H1 (cell line): ENCODE results near the gene KLHL29. TPM values are rescaled to one million over a fixed set of nuclear protein-coding genes. Genes with fewer than 3 reads are reported as not detected.

Experiments
- CTCF ChIA-PET: fragments of 300-600 bp; sonication (Branson Sonifier 250); formaldehyde crosslinking; loops from one replicate; lab custom pipeline; 2021; ENCODE audit not compliant: partially characterized antibody; lab: Charles Lee
- POLR2A ChIA-PET: fragments of 300-600 bp; sonication (Branson Sonifier 250); formaldehyde crosslinking; loops from one replicate; lab custom pipeline; 2021; ENCODE audit warnings: inconsistent platforms; ENCODE audit not compliant: partially characterized antibody; lab: Charles Lee
- DNase-seq, 2 experiments: peaks; one replicate each; pipeline versions ENCODE4 v3.0.0 to v3.0.0-alpha.2; 2010 to 2022; ENCODE audit warnings: low spot score in 2 of 2, low read depth in 1 of 2, mixed read lengths in 1 of 2
- FAIRE-seq: peaks from 2 replicates; lab custom pipeline; 2011; peaks lifted over from hg19 to GRCh38; lab: Jason Lieb, UNC
- H2AFZ ChIP-seq: 2 replicates; pipeline ENCODE4 v1.8.1; 2012; ENCODE audit warnings: low read length, inconsistent platforms
- H2AK5ac ChIP-seq: 2 replicates; pipeline ENCODE4 v1.6.1; 2013; ENCODE audit warnings: low read depth, low read length
- H2BK120ac ChIP-seq: replicated peaks from 2 replicates; pipeline ENCODE3; 2013; ENCODE audit warnings: low read depth, low read length, inconsistent platforms
- H2BK12ac ChIP-seq: 2 replicates; pipeline ENCODE4 v1.6.1; 2013; ENCODE audit warnings: low read depth, low read length
- H2BK15ac ChIP-seq: 2 replicates; pipeline ENCODE4 v1.6.1; 2013; ENCODE audit warnings: low read length
- H2BK20ac ChIP-seq: 2 replicates; pipeline ENCODE4 v1.6.1; 2013; ENCODE audit warnings: low read length
- H2BK5ac ChIP-seq: 2 replicates; pipeline ENCODE4 v1.6.1; 2013; ENCODE audit warnings: low read depth, low read length
- H3K14ac ChIP-seq: 2 replicates; pipeline ENCODE4 v1.6.1; 2013; ENCODE audit warnings: inconsistent platforms; ENCODE audit not compliant: insufficient read length
- H3K18ac ChIP-seq: 2 replicates; pipeline ENCODE4 v1.6.1; 2013; ENCODE audit warnings: low read length; ENCODE audit errors: extremely low read depth
- H3K23ac ChIP-seq: 2 replicates; pipeline ENCODE4 v1.6.1; 2013; ENCODE audit warnings: inconsistent platforms; ENCODE audit not compliant: insufficient read length
- H3K23me2 ChIP-seq: 2 replicates; pipeline ENCODE4 v1.6.1; 2013; ENCODE audit warnings: low read depth, low read length
- H3K27ac ChIP-seq: 2 replicates; pipeline ENCODE4 v1.6.1; 2011; ENCODE audit warnings: low read depth, low read length, inconsistent platforms
- H3K27me3 ChIP-seq, 4 experiments: replicated peaks in 1 of 4; 1 replicate in 1 of 4; 2 replicates in 3 of 4; pipeline versions ENCODE4 v1.6.1 to v1.8.1; 2011 to 2013; ENCODE audit warnings: low read length in 3 of 4, mild to moderate bottlenecking in 3 of 4, inconsistent platforms in 2 of 4, mixed read lengths in 2 of 4, moderate library complexity in 1 of 4; ENCODE audit not compliant: control insufficient read depth in 3 of 4, insufficient read depth in 3 of 4; ENCODE audit errors: extremely low read depth in 1 of 4
- H3K36me3 ChIP-seq, 4 experiments: 2 replicates each; pipeline versions ENCODE4 v1.6.1 to v1.8.1; 2011 to 2013; ENCODE audit warnings: mild to moderate bottlenecking in 4 of 4, low read length in 3 of 4, moderate library complexity in 2 of 4, control low read depth in 1 of 4, inconsistent platforms in 1 of 4; ENCODE audit not compliant: insufficient read depth in 4 of 4, control insufficient read depth in 2 of 4
- H3K4ac ChIP-seq: replicated peaks from 2 replicates; pipeline ENCODE3; 2013; ENCODE audit warnings: low read length, low read depth, mixed read lengths, inconsistent platforms; ENCODE audit not compliant: insufficient read length
- H3K4me1 ChIP-seq, 4 experiments: replicated peaks in 1 of 4; 1 replicate in 1 of 4; 2 replicates in 3 of 4; pipeline versions ENCODE4 v1.6.1 to v1.8.1; 2011 to 2013; ENCODE audit warnings: low read length in 3 of 4, inconsistent platforms in 2 of 4, mixed read lengths in 1 of 4; ENCODE audit not compliant: insufficient read depth in 4 of 4, control insufficient read depth in 3 of 4
- H3K4me2 ChIP-seq, 2 experiments: 2 replicates each; pipeline versions ENCODE4 v1.6.1 to v1.8.1; 2011 to 2013; ENCODE audit warnings: low read depth in 2 of 2, low read length in 2 of 2, control low read depth in 1 of 2, inconsistent platforms in 1 of 2, mild to moderate bottlenecking in 1 of 2; ENCODE audit not compliant: insufficient read depth in 1 of 2
- H3K4me3 ChIP-seq, 4 experiments: fragments of 200-600, 300-600 bp in 1 of 4; sonication (generic), shearing (Covaris generic), sonication (Bioruptor Twin) in 1 of 4; 2 replicates each; pipeline versions ENCODE4 v1.5.1 to v1.8.1; 2011 to 2016; ENCODE audit warnings: low read length in 4 of 4, low read depth in 3 of 4, control low read depth in 2 of 4, inconsistent platforms in 2 of 4, mild to moderate bottlenecking in 2 of 4, mixed read lengths in 1 of 4, moderate library complexity in 1 of 4; ENCODE audit not compliant: insufficient read depth in 2 of 4; ENCODE audit errors: extremely low read depth in 1 of 4
- H3K56ac ChIP-seq: replicated peaks from 2 replicates; pipeline ENCODE3; 2013; ENCODE audit warnings: low read depth, mild to moderate bottlenecking, mixed read lengths, low read length, inconsistent platforms; ENCODE audit not compliant: insufficient read length
- H3K79me1 ChIP-seq: 2 replicates; pipeline ENCODE4 v1.6.1; 2013; ENCODE audit warnings: low read depth, low read length, control low read depth
- H3K79me2 ChIP-seq, 2 experiments: 2 replicates each; pipeline versions ENCODE4 v1.6.1 to v1.8.1; 2012 to 2013; ENCODE audit warnings: low read length in 2 of 2, mild to moderate bottlenecking in 2 of 2, inconsistent platforms in 1 of 2; ENCODE audit not compliant: insufficient read depth in 2 of 2, control insufficient read depth in 1 of 2
- H3K9ac ChIP-seq, 4 experiments: replicated peaks in 1 of 4; 1 replicate in 1 of 4; 2 replicates in 3 of 4; pipeline versions ENCODE4 v1.6.1 to v1.8.1; 2011 to 2013; ENCODE audit warnings: low read depth in 3 of 4, low read length in 3 of 4, control low read depth in 2 of 4, mild to moderate bottlenecking in 2 of 4, moderate library complexity in 2 of 4, inconsistent platforms in 1 of 4; ENCODE audit errors: extremely low read depth in 1 of 4
- H3K9me3 ChIP-seq, 2 experiments: 2 replicates each; pipeline versions ENCODE4 v1.6.1 to v1.8.1; 2012 to 2013; ENCODE audit warnings: mild to moderate bottlenecking in 2 of 2, moderate library complexity in 2 of 2, control low read depth in 1 of 2, inconsistent platforms in 1 of 2, low read depth in 1 of 2, low read length in 1 of 2, mixed read lengths in 1 of 2; ENCODE audit not compliant: insufficient read depth in 2 of 2
- H4K20me1 ChIP-seq, 2 experiments: replicated peaks in 1 of 2; 2 replicates each; pipeline versions ENCODE3 to v1.8.1; 2011 to 2013; ENCODE audit warnings: inconsistent platforms in 2 of 2, low read length in 2 of 2, mild to moderate bottlenecking in 1 of 2; ENCODE audit not compliant: insufficient read depth in 2 of 2, control insufficient read depth in 1 of 2
- H4K5ac ChIP-seq: 2 replicates; pipeline ENCODE4 v1.6.1; 2013; ENCODE audit warnings: low read length, low read depth, mixed read lengths, inconsistent platforms; ENCODE audit not compliant: insufficient read length
- H4K8ac ChIP-seq: 2 replicates; pipeline ENCODE4 v1.8.0; 2013; ENCODE audit warnings: mild to moderate bottlenecking, moderate library complexity, low read length, inconsistent platforms; ENCODE audit not compliant: insufficient read depth; ENCODE audit errors: extremely low read depth
- H4K91ac ChIP-seq: replicated peaks from 2 replicates; pipeline ENCODE3; 2013; ENCODE audit warnings: low read length, mixed read lengths, inconsistent platforms; ENCODE audit not compliant: insufficient read length
- BACH1 ChIP-seq: IDR thresholded peaks from 2 replicates; pipeline ENCODE4 v1.6.1; 2012; ENCODE audit warnings: low read length, improper control_type of control experiment
- BCL11A ChIP-seq, 2 experiments: IDR thresholded peaks; one replicate each; pipeline ENCODE4 v1.6.1; 2011; ENCODE audit warnings: low read depth in 2 of 2, low read length in 2 of 2, mild to moderate bottlenecking in 2 of 2
- CHD1 ChIP-seq: IDR thresholded peaks from 2 replicates; pipeline ENCODE4 v1.6.1; 2012; ENCODE audit warnings: low read depth, low read length, improper control_type of control experiment
- EP300 ChIP-seq, 2 experiments: IDR thresholded peaks; 1 replicate in 1 of 2; 2 replicates in 1 of 2; pipeline ENCODE4 v1.6.1; 2011 to 2012; ENCODE audit warnings: low read depth in 2 of 2, low read length in 2 of 2, mild to moderate bottlenecking in 2 of 2, borderline replicate concordance in 1 of 2, inconsistent platforms in 1 of 2, moderate library complexity in 1 of 2
- GTF2F1 ChIP-seq: IDR thresholded peaks from 2 replicates; pipeline ENCODE4 v1.6.1; 2012; ENCODE audit warnings: low read depth, low read length, improper control_type of control experiment, borderline replicate concordance
- HDAC6 ChIP-seq: IDR thresholded peaks from one replicate; pipeline ENCODE4 v1.7.1; 2012; ENCODE audit warnings: low read depth, mild to moderate bottlenecking, inconsistent platforms, low read length, moderate library complexity
- KDM1A ChIP-seq: fragments of 200-600, 300-600 bp; sonication (generic); IDR thresholded peaks from 2 replicates; pipeline ENCODE4 v1.7.1; 2016; ENCODE audit warnings: mild to moderate bottlenecking, low read length, borderline replicate concordance
- POLR2A ChIP-seq, 2 experiments: IDR thresholded peaks; 1 replicate in 1 of 2; 2 replicates in 1 of 2; pipeline ENCODE4 v1.6.1; 2011; ENCODE audit warnings: low read depth in 2 of 2, low read length in 2 of 2, mild to moderate bottlenecking in 2 of 2; ENCODE audit errors: control extremely low read depth in 1 of 2
- TBP ChIP-seq: IDR thresholded peaks from 2 replicates; pipeline ENCODE4 v1.6.1; 2011; ENCODE audit warnings: low read depth, low read length, improper control_type of control experiment
- TCF12 ChIP-seq: IDR thresholded peaks from 2 replicates; pipeline ENCODE4 v1.6.1; 2011; ENCODE audit warnings: low read depth, mild to moderate bottlenecking, low read length
- WGBS, 2 experiments: shearing (Covaris generic) in 1 of 2; methylation state at CpG; one replicate each; pipeline versions ENCODE4 v1.1.6 to v1.1.7; 2013 to 2015; ENCODE audit warnings: low lambda C conversion rate in 2 of 2, mixed read lengths in 2 of 2, inconsistent platforms in 1 of 2, low coverage in 1 of 2, missing lambda C conversion rate in 1 of 2; ENCODE audit not compliant: insufficient replicate concordance in 2 of 2, insufficient coverage in 1 of 2, insufficient read length in 1 of 2; ENCODE audit errors: extremely low coverage in 1 of 2, missing lambda C conversion rate in 1 of 2; 5-methylcytosine and 5-hydroxymethylcytosine counted together
- polyA plus RNA-seq, 7 experiments: library from polyadenylated mRNA; depleted of rRNA in 3 of 7; stranded (reverse) in 5 of 7; unstranded in 2 of 7; fragments of >200 nt in 5 of 7; fragments of 200-250 nt in 2 of 7; gene quantifications; 1 replicate in 5 of 7; 2 replicates in 1 of 7; 4 replicates in 1 of 7; pipeline versions ENCODE4 v1.2.1 to v1.2.3, GENCODE V29; 2011 to 2013; ENCODE audit warnings: missing spikeins in 2 of 7, mixed read lengths in 2 of 7
- total RNA-seq: library from RNA; stranded (reverse); fragmentation: NEBNext Ultra II Directional; extraction: Animal tissue kit (Norgen Biotek cat#: 25700); gene quantifications from 2 replicates; pipeline ENCODE4 v1.2.1, GENCODE V29; 2021
- TF ChIP-seq, protein P1 (sequence below): IDR thresholded peaks from 2 replicates; pipeline ENCODE4 v1.6.1; 2012; ENCODE audit warnings: low read length, inconsistent platforms

KLHL29 gene
- total and polyA plus RNA-seq, 2 of the 8 experiments (the other 6 are each of a cell fraction or from before 2014, with no cell fraction given), result 1.1 to 4.7 TPM

DNA sequence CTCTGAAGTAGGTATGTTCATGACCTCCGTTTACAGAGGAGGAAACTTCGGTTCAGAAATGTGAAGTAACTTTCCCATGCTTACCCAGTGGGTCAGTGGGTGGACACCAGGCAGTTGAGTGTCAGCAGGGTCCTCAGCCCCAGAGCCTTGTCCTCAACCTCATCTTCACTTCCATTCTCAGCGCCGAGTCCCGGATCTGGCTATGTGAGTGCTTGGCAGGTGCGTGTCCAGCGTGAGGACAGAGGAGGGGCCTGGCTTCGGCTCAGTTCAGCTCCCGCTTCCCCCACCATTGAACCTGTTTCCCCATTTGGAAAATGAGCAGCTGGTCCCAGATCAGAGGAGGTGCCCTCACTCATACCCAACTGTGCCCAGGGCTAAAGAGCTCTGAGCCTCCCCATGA is 274.3 kb downstream of the KLHL29 start:
- H3K27ac ChIP-seq, result no peak overlapping the region
- H3K4me1 ChIP-seq, result peaks cover 0 to 3% (median 0%) of the 10 kb centered on the region in 4 experiments; a peak in 2 of 7 replicates
- H3K79me2 ChIP-seq, result no peaks in the 10 kb centered on the region
- no peak overlapping the region for H2BK5ac ChIP-seq
- no peak overlapping the region for H3K9ac ChIP-seq
- H3K27me3 ChIP-seq, result peaks cover 0 to 6% (median under 1%) of the 10 kb centered on the region in 4 experiments; a peak in 2 of 7 replicates
- no peak overlapping the region for H4K8ac ChIP-seq
- no peak overlapping the region for H3K14ac ChIP-seq
- H3K4me2 ChIP-seq, result no peak overlapping the region
- H2BK12ac ChIP-seq, result no peak overlapping the region
- FAIRE-seq (no peak), DNase-seq (no peak)
- no peak overlapping the region for H3K4ac ChIP-seq
- H3K23ac ChIP-seq, result no peak overlapping the region
- H3K4me3 ChIP-seq, result no peak overlapping the region
- no peaks in the 10 kb centered on the region for H3K23me2 ChIP-seq
- no peak overlapping the region for H2BK120ac ChIP-seq
- H4K5ac ChIP-seq, result no peak overlapping the region
- no peak for TF ChIP-seq BACH1
- no peak for TF ChIP-seq BCL11A (IDR thresholded peaks at IDR 0.05; ENCODE audit: low read depth in 2 of 2, low read length in 2 of 2)
- TF ChIP-seq KDM1A, result no peak
- no peak for TF ChIP-seq CHD1
- TF ChIP-seq TBP, result no peak
- no peak for TF ChIP-seq TCF12
- no peak for TF ChIP-seq HDAC6
- no peak for TF ChIP-seq EP300 (IDR thresholded peaks at IDR 0.05; ENCODE audit: borderline replicate concordance in 1 of 2, low read depth in 2 of 2, low read length in 2 of 2)
- no peak for TF ChIP-seq GTF2F1
- TF ChIP-seq POLR2A (IDR thresholded peaks at IDR 0.05; ENCODE audit: control extremely low read depth in 1 of 2, low read depth in 2 of 2, low read length in 2 of 2), result no peak
- TF ChIP-seq, protein P1, sequence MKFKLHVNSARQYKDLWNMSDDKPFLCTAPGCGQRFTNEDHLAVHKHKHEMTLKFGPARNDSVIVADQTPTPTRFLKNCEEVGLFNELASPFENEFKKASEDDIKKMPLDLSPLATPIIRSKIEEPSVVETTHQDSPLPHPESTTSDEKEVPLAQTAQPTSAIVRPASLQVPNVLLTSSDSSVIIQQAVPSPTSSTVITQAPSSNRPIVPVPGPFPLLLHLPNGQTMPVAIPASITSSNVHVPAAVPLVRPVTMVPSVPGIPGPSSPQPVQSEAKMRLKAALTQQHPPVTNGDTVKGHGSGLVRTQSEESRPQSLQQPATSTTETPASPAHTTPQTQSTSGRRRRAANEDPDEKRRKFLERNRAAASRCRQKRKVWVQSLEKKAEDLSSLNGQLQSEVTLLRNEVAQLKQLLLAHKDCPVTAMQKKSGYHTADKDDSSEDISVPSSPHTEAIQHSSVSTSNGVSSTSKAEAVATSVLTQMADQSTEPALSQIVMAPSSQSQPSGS, result no peak
- H2AFZ ChIP-seq, result no peak overlapping the region
- no peaks in the 10 kb centered on the region for H3K79me1 ChIP-seq
- no peaks in the 10 kb centered on the region; a peak in 1 of 8 replicates for H3K36me3 ChIP-seq
- ChIA-PET POLR2A (no interaction called here), CTCF (interaction anchor here (2.3 kb wide), 1 partner anchor 20 kb away, joined by 8 read pairs; no protein-coding TSS in a partner anchor)
- H4K20me1 ChIP-seq, result no peaks in the 10 kb centered on the region
- no peak overlapping the region for H3K18ac ChIP-seq
- no peak overlapping the region for H2AK5ac ChIP-seq
- no peak overlapping the region for H2BK20ac ChIP-seq
- no peak overlapping the region for H4K91ac ChIP-seq
- no peak overlapping the region for H3K56ac ChIP-seq
- WGBS, 2 experiments, result 92% methylated on average over 9 of the region's 9 CpGs; no CpG with 5 or more reads in 1 of the 2 experiments
- H3K9me3 ChIP-seq, result no peaks in the 10 kb centered on the region
- H2BK15ac ChIP-seq, result no peak overlapping the region
